Naive thymus-derived CD4-positive, alpha-beta T cell (primary cell): ENCODE data around the gene COMT. TPM values are rescaled to one million over a fixed set of nuclear protein-coding genes. Genes with fewer than 3 reads are reported as not detected.

Source experiments
- ATAC-seq: fragments of 150-1000 bp; cut with Tn5 transposase; 2 replicates; pipeline ENCODE4 v1.10.0; 2021; ENCODE audit warnings: mild to moderate bottlenecking, moderate library complexity
- CTCF ChIA-PET: fragments of 350-600 bp; sonication (Branson Sonifier 250); formaldehyde crosslinking; loops from one replicate; lab custom pipeline; 2021; ENCODE audit warnings: antibody characterized with exemption; lab: Charles Lee
- POLR2A ChIA-PET: fragments of 350-600 bp; sonication (Branson Sonifier 250); formaldehyde crosslinking; loops from one replicate; lab custom pipeline; 2021; ENCODE audit warnings: antibody characterized with exemption, inconsistent platforms; lab: Charles Lee
- DNase-seq, 9 donors: peaks; one replicate each; pipeline versions ENCODE4 v3.0.0 to v3.0.0-alpha.2; 2020 to 2022; ENCODE audit warnings: mixed read lengths in 1 of 9
- H3K27ac ChIP-seq: one replicate; pipeline ENCODE4 v1.7.0; 2013; ENCODE audit warnings: mild to moderate bottlenecking, low read depth, low read length, moderate library complexity
- H3K27me3 ChIP-seq, 2 donors: one replicate each; pipeline ENCODE4 v1.7.0; 2013; ENCODE audit warnings: low read length in 2 of 2, mild to moderate bottlenecking in 2 of 2, moderate library complexity in 2 of 2; ENCODE audit not compliant: control insufficient read depth in 2 of 2, insufficient read depth in 2 of 2
- H3K36me3 ChIP-seq, 3 experiments: 1 replicate in 2 of 3; 2 replicates in 1 of 3; pipeline ENCODE4 v1.7.0; 2013; ENCODE audit warnings: low read length in 3 of 3, mild to moderate bottlenecking in 3 of 3, moderate library complexity in 1 of 3; ENCODE audit not compliant: insufficient read depth in 3 of 3, control insufficient read depth in 2 of 3
- H3K4me1 ChIP-seq, 2 donors: one replicate each; pipeline ENCODE4 v1.7.0; 2013; ENCODE audit warnings: low read length in 2 of 2, mild to moderate bottlenecking in 2 of 2, moderate library complexity in 1 of 2; ENCODE audit not compliant: control insufficient read depth in 2 of 2, insufficient read depth in 2 of 2
- H3K4me3 ChIP-seq: 2 replicates; pipeline ENCODE4 v1.7.0; 2013; ENCODE audit warnings: mild to moderate bottlenecking, low read length
- H3K9me3 ChIP-seq, 3 experiments: 1 replicate in 2 of 3; 2 replicates in 1 of 3; pipeline ENCODE4 v1.7.0; 2013; ENCODE audit warnings: low read length in 3 of 3; ENCODE audit not compliant: control insufficient read depth in 2 of 3
- H3K27ac Mint-ChIP-seq, 9 donors: one replicate each; pipeline ENCODE4 v1.8.0; 2020 to 2022; ENCODE audit warnings: mixed read lengths in 9 of 9, mild to moderate bottlenecking in 8 of 9, moderate library complexity in 5 of 9, inconsistent platforms in 2 of 9
- H3K27me3 Mint-ChIP-seq, 5 donors: one replicate each; pipeline ENCODE4 v1.8.0; 2021 to 2022; ENCODE audit warnings: mixed read lengths in 5 of 5, mild to moderate bottlenecking in 1 of 5
- H3K36me3 Mint-ChIP-seq, 5 donors: one replicate each; pipeline ENCODE4 v1.8.0; 2020 to 2022; ENCODE audit warnings: mixed read lengths in 5 of 5, mild to moderate bottlenecking in 3 of 5, inconsistent platforms in 1 of 5
- H3K4me1 Mint-ChIP-seq, 7 donors: one replicate each; pipeline ENCODE4 v1.8.0; 2020 to 2022; ENCODE audit warnings: mixed read lengths in 7 of 7, mild to moderate bottlenecking in 3 of 7, inconsistent platforms in 1 of 7
- H3K4me3 Mint-ChIP-seq, 10 donors: one replicate each; pipeline ENCODE4 v1.8.0; 2020 to 2022; ENCODE audit warnings: mild to moderate bottlenecking in 10 of 10, mixed read lengths in 10 of 10, moderate library complexity in 6 of 10, inconsistent platforms in 2 of 10
- H3K9me3 Mint-ChIP-seq, 11 donors: one replicate each; pipeline ENCODE4 v1.8.0; 2020 to 2022; ENCODE audit warnings: mixed read lengths in 11 of 11, mild to moderate bottlenecking in 4 of 11, inconsistent platforms in 1 of 11, moderate library complexity in 1 of 11
- intact Hi-C, 2 donors: fragments of 100-400 bp; cut with micrococcal nuclease; formaldehyde crosslinking; loops; one replicate each; pipeline ENCODE4 v1.15.1; 2023
- polyA plus RNA-seq, 2 donors: library from polyadenylated mRNA; unstranded; fragments of 300-500 nt; fragmentation: Illumina TruSeq; gene quantifications; one replicate each; pipeline ENCODE4 v1.2.3, GENCODE V29; 2021
- total RNA-seq, 6 experiments: library from RNA in 5 of 6; stranded (reverse) in 5 of 6; gene quantifications; 1 replicate in 5 of 6; 2 replicates in 1 of 6; pipeline ENCODE4 v1.2.3 and lab custom pipeline; 2021 to 2026

The COMT gene
- total and polyA plus RNA-seq, 7 experiments from 2014 or later: 30.0 to 105 (median 56.0) TPM

GRCh38 chr22:19974935-19975706, 33.5 kb downstream of the COMT start:
- Histone ChIP-seq H3K4me3 (no peak overlapping the region), H3K27me3 (no peaks in the 10 kb centered on the region), H3K36me3 (no peaks in the 10 kb centered on the region), H3K9me3 (no peaks in the 10 kb centered on the region), H3K27ac (no peak overlapping the region), H3K4me1 (peaks cover 7 to 11% of the 10 kb centered on the region in 2 donors)
- intact Hi-C loops: loop anchor here in 1 of 2 donors (5.0 kb wide), 1 partner anchor 142 kb away; the partner anchor contains the start of genes RANBP1 and TRMT2A
- no peaks in the 10 kb centered on the region for H3K27me3 Mint-ChIP-seq
- ChIA-PET CTCF (interaction anchor here (1.0 kb wide), 1 partner anchor 153 kb away, joined by 3 read pairs; no protein-coding TSS in a partner anchor), POLR2A (no interaction called here)
- peak overlapping the region in 3 of 9 donors; percentile 38 to 88 (median 82) for H3K27ac Mint-ChIP-seq
- peaks cover 8 to 35% (median 12%) of the 10 kb centered on the region in 7 donors for H3K4me1 Mint-ChIP-seq
- ATAC-seq: no peak
- H3K9me3 Mint-ChIP-seq: no peaks in the 10 kb centered on the region
- no peak for DNase-seq
- peak overlapping the region in 1 of 10 donors; percentile 7 for H3K4me3 Mint-ChIP-seq
- no peaks in the 10 kb centered on the region for H3K36me3 Mint-ChIP-seq

GRCh38 chr22:19975707-19976035, 34.1 kb downstream of the COMT start:
- intact Hi-C loops: no loop called here
- POLR2A ChIA-PET: no interaction called here

GRCh38 chr22:19976671-19977070, 35.1 kb downstream of the COMT start:
- POLR2A ChIA-PET: no interaction called here
- no peaks in the 10 kb centered on the region for H3K4me1 ChIP-seq
- peaks cover 0 to 22% (median 5%) of the 10 kb centered on the region in 7 donors for H3K4me1 Mint-ChIP-seq
- H3K36me3 ChIP-seq: no peaks in the 10 kb centered on the region
- H3K27me3 ChIP-seq: no peaks in the 10 kb centered on the region
- no peak overlapping the region for H3K27ac Mint-ChIP-seq
- no peaks in the 10 kb centered on the region for H3K9me3 Mint-ChIP-seq
- H3K27ac ChIP-seq: no peak overlapping the region
- no peak overlapping the region for H3K4me3 ChIP-seq
- CTCF ChIA-PET: no interaction called here
- DNase-seq: no peak
- no peaks in the 10 kb centered on the region for H3K27me3 Mint-ChIP-seq
- H3K36me3 Mint-ChIP-seq: no peaks in the 10 kb centered on the region
- no peaks in the 10 kb centered on the region for H3K9me3 ChIP-seq
- no peak overlapping the region for H3K4me3 Mint-ChIP-seq
- ATAC-seq: no peak
- intact Hi-C loops: no loop called here

More at GRCh38 chr22:19975707-19976035, 34.1 kb downstream of the COMT start:
- H3K27me3 ChIP-seq: no peaks in the 10 kb centered on the region
- no peaks in the 10 kb centered on the region for H3K9me3 ChIP-seq
- ATAC-seq (no peak), DNase-seq (no peak)
- Mint-ChIP-seq H3K27ac (peak overlapping the region in 1 of 9 donors; percentile 38), H3K27me3 (no peaks in the 10 kb centered on the region), H3K4me3 (no peak overlapping the region), H3K36me3 (no peaks in the 10 kb centered on the region), H3K9me3 (no peaks in the 10 kb centered on the region), H3K4me1 (peaks cover 5 to 31% (median 10%) of the 10 kb centered on the region in 7 donors)
- CTCF ChIA-PET: no interaction called here
- peaks cover 3 to 9% of the 10 kb centered on the region in 2 donors for H3K4me1 ChIP-seq
- H3K4me3 ChIP-seq: no peak overlapping the region
- H3K36me3 ChIP-seq: no peaks in the 10 kb centered on the region
- H3K27ac ChIP-seq: no peak overlapping the region

GRCh38 chr22:19977296-19978243, 36.0 kb downstream of the COMT start:
- intact Hi-C loops: no loop called here
- DNase-seq: no peak
- no peak for ATAC-seq
- H3K27me3 Mint-ChIP-seq: no peaks in the 10 kb centered on the region
- Histone ChIP-seq H3K27ac (no peak overlapping the region), H3K4me1 (no peaks in the 10 kb centered on the region), H3K27me3 (no peaks in the 10 kb centered on the region), H3K4me3 (no peak overlapping the region), H3K36me3 (no peaks in the 10 kb centered on the region), H3K9me3 (no peaks in the 10 kb centered on the region)
- H3K9me3 Mint-ChIP-seq: no peaks in the 10 kb centered on the region
- no peak overlapping the region for H3K4me3 Mint-ChIP-seq
- H3K4me1 Mint-ChIP-seq: peaks cover 0 to 15% (median 5%) of the 10 kb centered on the region in 7 donors
- ChIA-PET POLR2A (no interaction called here), CTCF (no interaction called here)
- H3K27ac Mint-ChIP-seq: no peak overlapping the region
- no peaks in the 10 kb centered on the region for H3K36me3 Mint-ChIP-seq

GRCh38 chr22:19978748-19979147, 37.2 kb downstream of the COMT start:
- no peaks in the 10 kb centered on the region for H3K36me3 ChIP-seq
- H3K9me3 ChIP-seq: no peaks in the 10 kb centered on the region
- ChIA-PET POLR2A (no interaction called here), CTCF (no interaction called here)
- H3K4me1 ChIP-seq: no peaks in the 10 kb centered on the region
- ATAC-seq: no peak
- no peaks in the 10 kb centered on the region for H3K9me3 Mint-ChIP-seq
- no peak for DNase-seq
- H3K4me1 Mint-ChIP-seq: peaks cover 0 to 15% (median 5%) of the 10 kb centered on the region in 7 donors
- H3K4me3 ChIP-seq: no peak overlapping the region
- no peaks in the 10 kb centered on the region for H3K27me3 Mint-ChIP-seq
- no peak overlapping the region for H3K27ac Mint-ChIP-seq
- no peak overlapping the region for H3K4me3 Mint-ChIP-seq
- intact Hi-C loops: no loop called here
- H3K27ac ChIP-seq: no peak overlapping the region
- H3K27me3 ChIP-seq: no peaks in the 10 kb centered on the region
- no peaks in the 10 kb centered on the region for H3K36me3 Mint-ChIP-seq

GRCh38 chr22:19979712-19980493, 38.3 kb downstream of the COMT start:
- Mint-ChIP-seq H3K27me3 (no peaks in the 10 kb centered on the region), H3K9me3 (no peaks in the 10 kb centered on the region), H3K36me3 (no peaks in the 10 kb centered on the region), H3K4me1 (peaks cover 0 to 9% (median 3%) of the 10 kb centered on the region in 7 donors), H3K4me3 (no peak overlapping the region), H3K27ac (no peak overlapping the region)
- H3K27me3 ChIP-seq: no peaks in the 10 kb centered on the region
- H3K9me3 ChIP-seq: no peaks in the 10 kb centered on the region
- ATAC-seq (no peak), DNase-seq (no peak)
- ChIA-PET CTCF (no interaction called here), POLR2A (no interaction called here)
- H3K36me3 ChIP-seq: no peaks in the 10 kb centered on the region
- H3K27ac ChIP-seq: no peak overlapping the region
- H3K4me3 ChIP-seq: no peak overlapping the region
- intact Hi-C loops: loop anchor here in 1 of 2 donors (10.0 kb wide), 1 partner anchor 315 kb away; no protein-coding TSS in a partner anchor
- H3K4me1 ChIP-seq: no peaks in the 10 kb centered on the region
